COLO668 (cell line): ENCODE data around the gene IL1RL2.

ENCODE experiments used
- DNase-seq: peaks from one replicate; lab custom pipeline; 2025; ENCODE audit not compliant: unreplicated experiment; lab: John Stamatoyannopoulos, UW

Gene IL1RL2

DNA sequence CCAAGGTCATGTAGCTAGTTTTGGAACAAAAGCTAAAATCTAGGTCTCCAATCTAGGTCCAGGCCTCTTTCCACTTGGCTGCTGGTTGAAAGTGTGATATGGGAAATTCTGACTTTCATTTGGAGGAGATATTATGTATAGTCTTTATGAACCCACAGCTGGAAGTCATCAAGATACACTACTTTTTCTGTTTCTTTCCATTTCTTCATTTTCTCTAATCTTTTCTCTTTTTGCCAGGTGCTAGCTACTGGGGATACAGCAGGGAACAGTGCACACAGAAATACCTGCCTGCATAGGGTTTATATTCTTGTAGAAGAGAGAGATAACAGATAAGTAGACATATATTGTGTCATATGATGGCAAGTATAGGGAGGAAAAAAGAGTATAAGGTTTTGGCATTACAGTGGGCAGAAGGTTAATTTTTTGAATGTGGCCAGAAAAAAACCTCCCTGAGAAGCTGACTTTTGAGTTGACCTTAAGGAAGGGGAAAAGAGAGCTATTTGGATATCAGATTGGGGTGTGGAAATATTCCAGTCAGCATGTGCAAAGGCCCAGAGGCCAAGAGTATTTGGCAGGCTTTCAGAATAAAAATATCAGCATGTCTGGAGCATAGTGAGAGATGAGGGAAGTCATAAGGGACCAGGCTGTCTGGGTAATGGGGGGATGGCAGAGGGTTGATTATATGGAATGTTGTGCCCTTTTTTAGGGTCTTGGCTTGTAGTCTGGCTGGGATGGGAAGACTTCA, 28.6 kb upstream of the IL1RL2 start:
- DNase-seq, result no peak

DNA sequence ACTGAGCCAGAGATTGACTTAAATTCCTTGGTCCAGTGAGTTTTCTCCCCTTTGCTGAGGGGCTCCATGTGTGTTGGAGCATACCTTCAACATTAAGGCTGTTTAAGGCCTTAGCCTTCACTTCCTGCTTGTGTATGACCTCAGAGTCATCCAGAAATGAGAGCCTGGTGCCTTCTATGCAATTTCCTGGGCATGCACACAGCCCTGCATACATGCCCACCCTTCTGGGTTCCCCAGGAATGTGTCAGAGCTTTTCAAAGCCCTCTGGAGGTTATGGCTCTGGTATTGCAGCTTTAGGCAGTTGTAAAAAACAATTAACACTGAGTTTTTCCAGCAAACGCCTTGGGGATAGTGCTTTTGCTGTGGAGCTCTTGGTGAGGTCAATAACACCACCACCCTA, 27.5 kb upstream of the IL1RL2 start:
- DNase-seq, result no peak

DNA sequence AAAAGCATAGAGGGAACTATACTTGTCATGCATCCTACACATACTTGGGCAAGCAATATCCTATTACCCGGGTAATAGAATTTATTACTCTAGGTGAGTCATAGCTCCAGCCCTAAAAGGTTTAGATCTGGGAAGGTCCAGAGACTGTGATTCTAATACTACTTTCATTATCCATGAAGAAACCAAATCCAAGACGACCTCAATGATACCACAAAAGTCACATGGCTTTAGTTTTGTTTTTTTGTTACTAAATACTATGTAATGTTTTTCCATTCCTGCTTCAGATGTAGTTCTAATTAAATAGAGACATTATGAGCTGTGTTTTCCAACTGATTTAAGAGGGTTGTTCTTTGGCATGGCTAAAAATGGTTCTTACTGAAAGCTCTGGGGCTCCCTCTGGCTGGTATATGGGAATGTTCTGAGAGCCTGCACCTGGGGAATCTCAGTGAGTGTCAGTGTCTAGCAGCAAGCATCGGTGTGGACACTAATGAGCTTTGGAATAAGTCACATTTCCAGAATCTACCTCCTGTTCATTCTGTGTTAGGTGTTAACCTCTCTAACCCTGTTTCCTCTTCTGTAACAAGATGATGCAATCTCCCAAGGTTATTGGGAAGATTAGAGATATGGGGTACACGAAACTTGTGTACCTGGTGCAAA, 20.5 kb upstream of the IL1RL2 start:
- DNase-seq, result peak; percentile 7

DNA sequence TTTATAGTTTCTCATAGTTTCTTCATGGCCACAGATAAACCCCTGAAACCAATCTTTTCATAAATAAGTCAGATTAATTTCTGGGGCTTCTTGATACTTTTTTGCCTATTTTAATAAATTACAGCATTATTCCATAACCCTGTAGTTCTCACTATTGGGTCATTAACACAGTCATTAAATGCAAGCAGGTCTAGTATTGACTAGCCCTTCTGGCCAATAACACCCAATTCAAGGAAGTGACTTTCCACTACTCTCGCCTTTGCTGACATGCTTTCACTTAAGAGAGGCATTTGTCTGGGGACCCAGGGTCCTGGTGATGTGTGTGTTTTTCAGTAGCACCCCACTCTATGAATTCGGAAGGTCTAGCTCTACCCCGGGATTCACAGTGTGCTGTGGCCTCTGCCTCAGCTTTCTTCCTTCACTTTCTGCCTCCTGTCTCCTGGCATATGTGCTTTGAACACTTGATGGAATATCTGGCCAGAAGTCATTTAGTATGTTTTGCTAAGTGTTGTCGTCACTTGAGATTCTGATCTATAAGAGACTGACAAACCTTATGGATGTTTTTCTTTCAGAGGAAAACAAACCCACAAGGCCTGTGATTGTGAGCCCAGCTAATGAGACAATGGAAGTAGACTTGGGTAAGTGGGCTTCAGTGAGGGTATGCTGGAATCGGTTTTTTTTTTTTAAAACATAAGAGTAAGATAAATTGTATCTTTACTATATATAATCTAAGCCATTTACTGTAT, 18.6 kb upstream of the IL1RL2 start:
- no peak for DNase-seq

DNA sequence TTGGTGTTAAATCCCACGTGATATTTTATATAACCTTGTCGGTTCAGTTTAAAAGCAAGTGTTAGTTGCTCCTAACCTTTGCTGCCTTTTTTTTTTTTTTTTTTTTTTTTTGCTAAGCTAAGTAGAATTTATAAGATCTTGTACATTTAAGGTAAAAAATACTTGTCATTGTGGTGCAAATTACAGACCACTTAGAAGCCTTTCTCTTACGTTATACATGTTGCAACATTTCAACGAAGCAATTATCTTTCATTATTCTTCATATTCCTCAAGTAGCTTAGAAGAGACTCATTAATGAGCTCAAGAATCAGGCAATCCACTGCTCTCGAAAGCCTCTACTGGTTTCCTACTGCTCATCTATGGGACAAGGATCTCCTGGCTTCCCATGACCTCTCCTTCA, 14.9 kb upstream of the IL1RL2 start:
- no peak for DNase-seq

DNA sequence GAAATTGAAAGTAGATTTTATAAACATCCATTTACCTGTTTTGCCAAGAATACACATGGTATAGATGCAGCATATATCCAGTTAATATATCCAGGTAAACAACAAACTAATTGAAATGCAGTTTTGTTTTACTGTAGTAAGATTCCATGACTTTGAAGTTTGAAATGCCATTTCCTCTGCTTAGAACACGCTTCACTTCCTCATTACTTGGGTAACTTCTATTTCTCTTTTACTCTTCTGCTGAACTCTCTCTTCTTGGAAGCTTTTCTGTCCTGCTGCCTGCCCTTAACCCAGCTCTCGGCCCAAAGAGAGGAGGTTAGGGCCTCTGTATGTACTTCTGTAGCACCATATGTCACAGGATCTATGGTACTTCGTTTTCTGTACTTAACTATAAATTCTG, 14.1 kb upstream of the IL1RL2 start:
- no peak for DNase-seq

GRCh38 chr2:102176172-102176571, 10.7 kb upstream of the IL1RL2 start:
- no peak for DNase-seq

GRCh38 chr2:102177814-102178478, 8.9 kb upstream of the IL1RL2 start:
- no peak for DNase-seq

DNA sequence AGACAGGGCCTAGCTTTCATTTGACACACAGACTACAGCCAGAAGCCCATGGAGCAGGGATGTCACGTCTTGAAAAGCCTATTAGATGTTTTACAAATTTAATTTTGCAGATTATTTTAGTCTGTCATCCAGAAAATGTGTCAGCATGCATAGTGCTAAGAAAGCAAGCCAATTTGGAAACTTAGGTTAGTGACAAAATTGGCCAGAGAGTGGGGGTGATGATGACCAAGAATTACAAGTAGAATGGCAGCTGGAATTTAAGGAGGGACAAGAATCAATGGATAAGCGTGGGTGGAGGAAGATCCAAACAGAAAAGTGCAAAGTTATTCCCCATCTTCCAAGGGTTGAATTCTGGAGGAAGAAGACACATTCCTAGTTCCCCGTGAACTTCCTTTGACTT, 7.8 kb upstream of the IL1RL2 start:
- DNase-seq, result no peak

DNA sequence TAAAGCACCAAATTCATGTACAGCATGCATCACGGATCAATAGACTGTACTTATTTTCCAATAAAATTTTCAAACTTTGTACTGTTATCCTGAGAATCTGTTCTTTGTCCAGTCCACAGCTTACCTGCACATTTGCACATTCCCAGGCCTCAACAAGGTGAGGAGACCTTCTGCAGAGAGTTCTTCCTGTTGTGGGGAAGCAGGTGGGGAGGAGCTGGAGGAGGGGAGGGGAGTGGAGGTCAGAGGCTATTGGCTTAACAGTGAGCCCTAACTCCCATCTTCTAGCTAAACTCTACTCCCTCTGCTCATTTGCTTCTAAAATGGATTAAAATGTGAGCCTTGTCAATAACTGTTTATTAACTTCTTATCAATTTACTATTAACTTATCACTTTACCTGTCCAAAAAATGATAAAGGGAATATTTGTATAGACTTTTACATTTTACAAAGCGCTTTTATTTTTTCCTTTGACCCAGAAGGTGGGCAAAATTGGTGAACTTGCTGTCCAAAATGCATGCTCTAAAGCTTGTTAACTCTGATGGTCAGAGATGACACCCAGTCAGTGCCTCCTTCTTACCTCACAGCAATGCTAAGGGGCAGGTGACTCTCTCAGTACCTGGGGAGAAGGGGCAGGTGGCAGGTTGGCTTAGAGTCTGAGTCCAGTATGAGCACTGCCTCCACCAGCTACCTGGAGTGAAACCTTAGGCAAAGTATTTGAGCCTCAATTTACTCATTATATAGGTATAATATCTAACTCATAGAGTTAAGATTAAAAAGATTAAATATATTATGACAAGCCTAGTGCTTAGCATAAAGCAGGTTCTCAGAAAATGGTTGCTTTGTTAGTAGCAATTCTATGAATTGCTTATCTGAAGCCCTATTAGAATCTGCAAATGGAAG, 6.8 kb upstream of the IL1RL2 start:
- no peak for DNase-seq

DNA sequence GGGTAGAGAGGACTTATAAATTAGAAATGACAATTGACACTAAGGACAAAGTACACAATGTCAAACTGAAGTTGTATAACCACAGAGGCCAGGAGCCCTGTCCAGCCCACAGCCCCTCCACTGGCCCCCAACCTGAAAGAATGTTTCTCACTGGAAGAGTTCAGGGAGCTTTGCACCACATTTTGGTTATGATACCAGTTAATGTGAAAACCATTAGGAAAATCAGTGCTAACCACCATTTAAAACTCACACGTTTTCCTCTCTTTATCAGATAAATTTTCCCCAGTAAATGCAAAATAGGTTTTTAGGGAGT, 6.2 kb upstream of the IL1RL2 start:
- no peak for DNase-seq

DNA sequence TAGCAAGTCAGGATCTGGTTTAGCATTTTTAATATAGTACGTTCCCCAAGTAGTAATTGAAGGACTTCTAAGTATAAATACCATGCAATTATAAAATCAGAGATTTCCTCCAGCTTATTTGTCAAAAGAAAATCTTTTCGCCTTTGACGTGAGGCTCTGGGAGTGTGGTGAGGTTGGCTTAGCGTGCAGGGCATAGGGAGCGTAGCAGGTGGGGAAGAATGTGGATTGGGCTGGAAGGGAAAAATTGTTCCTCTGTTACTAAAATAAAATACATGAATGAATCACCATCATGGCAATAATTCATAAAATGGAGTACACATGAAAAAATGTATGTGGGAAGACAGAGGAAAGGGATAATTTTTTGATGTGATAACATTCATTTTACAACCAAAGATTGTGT, 5.4 kb upstream of the IL1RL2 start:
- no peak for DNase-seq

DNA sequence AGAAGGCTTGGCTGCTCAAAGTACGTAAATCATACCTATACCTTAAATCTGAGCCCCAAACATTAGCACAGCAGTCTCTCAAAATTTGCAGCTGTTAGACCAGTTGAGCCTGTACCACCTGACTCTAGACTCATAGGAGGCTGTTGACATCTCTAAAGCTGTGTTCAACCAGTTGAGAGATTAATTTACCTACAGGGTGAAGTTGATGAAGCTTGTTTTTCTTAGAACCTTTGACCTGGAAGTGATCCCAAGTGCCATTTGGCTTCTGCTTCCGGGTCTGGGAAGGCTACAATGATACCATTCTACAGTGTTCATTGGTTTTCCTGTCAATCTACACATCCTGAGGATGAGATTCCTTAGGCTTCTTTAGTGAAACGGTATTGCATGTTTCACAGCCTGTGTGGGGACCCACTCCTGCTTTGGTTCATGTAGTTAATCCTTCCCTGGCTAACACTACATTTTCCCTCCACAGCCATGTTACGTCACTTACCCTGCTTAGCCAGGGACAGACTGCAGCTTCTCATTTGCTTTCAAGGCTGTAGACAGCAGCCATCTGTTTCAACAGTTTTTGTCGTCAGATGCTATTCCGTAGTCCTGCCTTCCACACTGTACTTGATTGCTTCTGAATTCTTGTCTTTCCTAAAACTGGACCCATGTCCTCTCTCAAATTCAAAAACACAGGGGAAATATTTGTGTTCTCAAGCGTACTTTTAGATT, 4.7 kb upstream of the IL1RL2 start:
- no peak for DNase-seq

- no peak for DNase-seq
Observed at GRCh38 chr2:102184018-102184417, 2.8 kb upstream of the IL1RL2 start.

DNA sequence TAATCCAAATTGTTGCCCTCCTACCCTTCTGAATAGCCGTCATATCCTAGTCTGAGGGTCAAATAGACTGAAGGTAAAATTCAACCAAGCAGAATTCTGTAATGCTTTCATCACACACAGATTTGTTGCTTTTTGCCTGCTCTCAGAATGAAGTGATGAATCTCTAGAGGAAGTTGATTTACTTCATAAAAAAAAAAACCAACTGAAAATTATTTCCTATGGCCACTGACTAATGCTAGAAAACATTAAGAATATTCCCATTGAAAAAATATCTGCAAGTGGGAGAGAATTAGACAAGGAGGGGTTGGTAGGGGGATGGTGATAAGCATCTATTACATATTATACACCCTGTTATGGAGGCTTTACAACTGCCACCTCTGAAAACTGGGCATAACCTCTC, 2.3 kb upstream of the IL1RL2 start:
- DNase-seq, result no peak

DNA sequence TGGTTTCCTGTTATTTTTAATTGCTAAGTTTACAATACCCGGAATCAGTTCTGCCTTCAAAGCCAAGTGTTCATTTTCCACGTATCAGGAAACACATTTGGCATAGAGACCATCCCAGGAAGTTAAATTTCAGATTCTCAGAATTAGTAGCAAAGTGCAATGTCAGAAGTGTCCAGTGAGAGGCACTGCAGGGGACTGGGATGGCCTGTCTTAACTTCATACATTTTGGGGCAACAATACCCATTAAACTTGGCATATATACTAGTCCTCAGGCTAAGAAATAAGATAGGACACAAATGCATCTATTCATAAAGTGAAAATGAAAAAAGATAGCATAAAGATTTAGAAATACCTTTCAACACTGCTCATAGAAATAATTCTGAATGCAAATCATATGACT, 1.5 kb upstream of the IL1RL2 start:
- DNase-seq, result no peak

DNA sequence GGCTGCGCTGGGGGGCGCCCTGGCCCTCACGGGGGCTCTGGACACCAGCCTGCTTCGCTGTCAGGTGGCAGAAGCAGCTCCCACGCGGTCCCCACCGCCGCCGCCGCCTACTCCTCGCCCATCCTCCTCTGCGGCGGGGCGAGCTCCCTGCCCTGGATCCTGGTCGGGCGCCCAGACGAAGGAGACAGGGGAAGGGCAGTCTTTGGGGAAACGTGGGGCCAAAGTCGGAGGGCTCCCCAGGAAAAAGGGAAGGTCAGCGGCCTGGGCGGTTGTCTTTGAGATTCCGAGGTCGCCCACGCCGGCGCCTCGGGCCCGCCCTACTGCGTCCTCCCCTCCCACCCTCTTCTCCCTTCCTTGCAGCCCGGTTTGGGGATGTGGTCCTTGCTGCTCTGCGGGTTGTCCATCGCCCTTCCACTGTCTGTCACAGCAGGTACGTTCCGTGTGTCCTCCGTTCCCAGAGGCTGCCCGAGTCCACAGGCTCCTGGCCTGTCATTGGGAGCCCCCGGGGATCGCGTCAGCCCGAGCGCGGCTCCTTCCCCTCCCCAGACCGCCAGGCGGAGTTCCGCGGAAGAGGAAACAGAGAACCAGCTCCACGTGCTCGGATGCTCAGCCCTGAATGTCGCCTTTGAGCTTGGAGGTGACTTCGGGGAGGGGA, 800 bp downstream of the IL1RL2 start:
- DNase-seq, result peak; percentile 28

- DNase-seq, result peak; percentile 45
Observed at GRCh38 chr2:102190430-102191107, 3.7 kb downstream of the IL1RL2 start.

DNA sequence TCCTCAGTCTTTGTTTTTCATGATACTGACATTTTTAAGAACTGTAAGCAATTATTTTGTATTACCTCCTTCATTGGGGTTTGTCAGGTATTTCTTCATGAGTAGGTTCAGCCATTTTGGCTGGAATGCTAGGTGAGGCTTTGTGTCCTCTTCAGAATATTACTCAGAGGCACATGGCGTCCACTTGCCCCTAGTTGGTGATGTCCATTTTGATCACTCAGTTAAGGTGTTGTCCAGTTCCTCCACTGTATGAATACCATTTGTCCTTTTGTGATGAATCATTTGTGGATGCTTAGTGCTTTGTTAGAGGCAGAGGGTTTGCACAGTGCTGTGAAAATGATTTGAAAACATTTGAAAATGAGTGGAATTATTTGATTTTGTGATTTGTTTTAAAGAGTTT, 4.7 kb downstream of the IL1RL2 start:
- no peak for DNase-seq
